ENCODE measurements around the gene HOXB8.
A peak's percentile ranks its signal among the peaks of the same experiment; 100 is the strongest.

Gene HOXB8

GRCh38 chr17:48578616-48579470 lies 36.2 kb downstream of the HOXB8 start:
- in situ Hi-C loops (cut with MboI; ENCODE audit: low pct_unique_long_range_greater_than_20kb, low sequenced_read_pairs, unreplicated experiment): no loop called here

GRCh38 chr17:48577946-48578615 lies 37.0 kb downstream of the HOXB8 start, which contains the start of gene HOXB4:
Gene HOXB4 (minus strand): TSS chr17:48578350. CDS start chr17:48578319, 31 bp downstream.
- in situ Hi-C loops (cut with MboI; ENCODE audit: low pct_unique_long_range_greater_than_20kb, low sequenced_read_pairs, unreplicated experiment): no loop called here
- peak; percentile 88 for DNase-seq (ENCODE audit: low spot score)
- TF ChIP-seq CTCF (IDR thresholded peaks at IDR 0.05; ENCODE audit: extremely low read depth, insufficient read depth, missing control alignments): no peak

More at GRCh38 chr17:48578616-48579470, 36.2 kb downstream of the HOXB8 start:
- TF ChIP-seq CTCF (IDR thresholded peaks at IDR 0.05; ENCODE audit: extremely low read depth, insufficient read depth, missing control alignments): peak; percentile 1
- no peak for DNase-seq (ENCODE audit: low spot score)

GRCh38 chr17:48577330-48577945 lies 37.7 kb downstream of the HOXB8 start:
- in situ Hi-C loops (cut with MboI; ENCODE audit: low pct_unique_long_range_greater_than_20kb, low sequenced_read_pairs, unreplicated experiment): no loop called here
- DNase-seq (ENCODE audit: low spot score): peak; percentile 66
- TF ChIP-seq CTCF (IDR thresholded peaks at IDR 0.05; ENCODE audit: extremely low read depth, insufficient read depth, missing control alignments): no peak

- TF ChIP-seq CTCF (IDR thresholded peaks at IDR 0.05; ENCODE audit: extremely low read depth, insufficient read depth, missing control alignments): no peak
- DNase-seq (ENCODE audit: low spot score): no peak
- in situ Hi-C loops (cut with MboI; ENCODE audit: low pct_unique_long_range_greater_than_20kb, low sequenced_read_pairs, unreplicated experiment): no loop called here
Measured at GRCh38 chr17:48576479-48577309, 38.4 kb downstream of the HOXB8 start.

GRCh38 chr17:48575673-48576478 lies 39.2 kb downstream of the HOXB8 start:
- in situ Hi-C loops (cut with MboI; ENCODE audit: low pct_unique_long_range_greater_than_20kb, low sequenced_read_pairs, unreplicated experiment): no loop called here
- DNase-seq (ENCODE audit: low spot score): no peak
- TF ChIP-seq CTCF (IDR thresholded peaks at IDR 0.05; ENCODE audit: extremely low read depth, insufficient read depth, missing control alignments): no peak
